Measurements from ENCODE around the gene LTBP2. TPM values are rescaled to one million over a fixed set of nuclear protein-coding genes. Genes with fewer than 3 reads are reported as not detected.

Gene LTBP2
- total RNA-seq, 4 donors from 2014 or later, result 81.3 to 240 (median 189) TPM

DNA sequence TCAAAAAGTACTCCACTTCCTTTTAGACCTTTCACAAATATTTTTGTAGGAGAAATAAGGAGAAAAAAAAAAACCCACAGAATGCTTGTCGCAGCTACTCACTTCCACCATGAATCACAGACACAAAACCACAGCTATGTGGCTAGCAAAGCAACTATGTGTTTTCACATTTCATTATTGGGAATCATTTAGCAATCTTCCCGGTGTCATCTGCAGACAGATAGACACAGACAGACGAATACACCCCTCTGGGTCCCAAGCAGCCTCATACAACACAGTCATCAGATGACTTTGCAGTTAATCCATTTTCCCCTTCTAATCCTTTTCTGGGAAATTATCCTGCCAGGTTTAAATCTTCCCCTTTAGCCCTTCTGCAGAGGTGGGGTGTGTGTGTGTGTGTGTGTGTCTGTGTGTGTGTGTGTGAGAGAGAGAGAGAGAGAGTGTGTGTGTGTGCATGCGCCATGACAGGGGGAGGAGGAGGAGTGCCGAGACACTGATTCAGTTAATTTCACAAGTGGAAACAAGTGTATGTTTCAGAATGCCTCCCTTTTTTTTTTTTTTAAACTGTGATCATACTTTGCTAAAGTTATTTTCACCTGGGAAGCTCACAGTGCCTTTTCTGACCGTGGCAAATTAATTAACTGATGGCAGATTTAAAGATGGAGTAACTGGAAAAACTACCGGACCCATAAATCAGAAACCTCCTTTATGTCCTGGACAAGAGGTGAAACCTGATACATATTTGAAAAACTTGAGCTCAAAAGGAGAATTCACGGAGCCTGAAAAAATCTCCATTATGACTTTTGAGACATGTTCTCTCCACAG lies 39.9 kb downstream of the LTBP2 start:
- H3K36me3 ChIP-seq, result no peaks in the 10 kb centered on the region
- H3K4me1 ChIP-seq, result peaks cover 80 to 96% of the 10 kb centered on the region in 2 donors
- WGBS, 2 donors, result 18 to 21% methylated on average over 8 of the region's 8 CpGs
- DNase-seq, result peak; percentile 78
- peak overlapping the region; percentile 96 for H3K27ac ChIP-seq
- intact Hi-C loops (cut with DNase I), result no loop called here
- peak in 1 of 2 donors; percentile 26 for TF ChIP-seq POLR2A (IDR thresholded peaks at IDR 0.05)
- TF ChIP-seq, protein P1, sequence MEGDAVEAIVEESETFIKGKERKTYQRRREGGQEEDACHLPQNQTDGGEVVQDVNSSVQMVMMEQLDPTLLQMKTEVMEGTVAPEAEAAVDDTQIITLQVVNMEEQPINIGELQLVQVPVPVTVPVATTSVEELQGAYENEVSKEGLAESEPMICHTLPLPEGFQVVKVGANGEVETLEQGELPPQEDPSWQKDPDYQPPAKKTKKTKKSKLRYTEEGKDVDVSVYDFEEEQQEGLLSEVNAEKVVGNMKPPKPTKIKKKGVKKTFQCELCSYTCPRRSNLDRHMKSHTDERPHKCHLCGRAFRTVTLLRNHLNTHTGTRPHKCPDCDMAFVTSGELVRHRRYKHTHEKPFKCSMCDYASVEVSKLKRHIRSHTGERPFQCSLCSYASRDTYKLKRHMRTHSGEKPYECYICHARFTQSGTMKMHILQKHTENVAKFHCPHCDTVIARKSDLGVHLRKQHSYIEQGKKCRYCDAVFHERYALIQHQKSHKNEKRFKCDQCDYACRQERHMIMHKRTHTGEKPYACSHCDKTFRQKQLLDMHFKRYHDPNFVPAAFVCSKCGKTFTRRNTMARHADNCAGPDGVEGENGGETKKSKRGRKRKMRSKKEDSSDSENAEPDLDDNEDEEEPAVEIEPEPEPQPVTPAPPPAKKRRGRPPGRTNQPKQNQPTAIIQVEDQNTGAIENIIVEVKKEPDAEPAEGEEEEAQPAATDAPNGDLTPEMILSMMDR (IDR thresholded peaks at IDR 0.05), result no peak
- no peaks in the 10 kb centered on the region for H3K9me3 ChIP-seq
- H3K27me3 ChIP-seq, result no peaks in the 10 kb centered on the region
- H3K4me3 ChIP-seq (replicated peaks in 1 of 3), result no peak overlapping the region

DNA sequence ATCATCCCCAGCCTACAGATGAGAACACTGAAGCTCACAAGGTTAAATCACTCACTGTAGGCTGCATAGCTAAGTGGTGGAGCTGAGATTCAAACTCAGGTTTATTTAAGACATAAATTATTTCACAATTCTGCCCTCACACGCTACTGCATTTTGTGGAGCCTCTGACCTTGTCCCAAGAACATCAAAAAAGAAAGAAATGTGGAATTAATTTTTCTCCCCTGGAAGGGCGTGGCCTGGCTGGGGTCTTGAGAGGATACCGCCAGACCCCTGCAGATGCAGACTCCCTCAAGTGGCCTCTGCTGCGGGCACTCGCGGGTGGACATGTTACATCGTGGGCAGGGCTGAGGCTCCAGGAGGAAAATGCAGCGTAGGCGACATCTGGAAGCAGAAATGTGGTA lies 40.6 kb downstream of the LTBP2 start:
- Histone ChIP-seq H3K4me1 (peaks cover 81 to 96% of the 10 kb centered on the region in 2 donors), H3K36me3 (no peaks in the 10 kb centered on the region), H3K9me3 (no peaks in the 10 kb centered on the region), H3K27ac (peak overlapping the region; percentile 96), H3K4me3 (replicated peaks in 1 of 3) (no peak overlapping the region), H3K27me3 (no peaks in the 10 kb centered on the region)
- no peak for TF ChIP-seq POLR2A (IDR thresholded peaks at IDR 0.05)
- TF ChIP-seq, protein P1 (IDR thresholded peaks at IDR 0.05), result no peak
- 33 to 39% methylated on average over 9 of the region's 9 CpGs for WGBS, 2 donors
- DNase-seq, result no peak
- intact Hi-C loops (cut with DNase I), result no loop called here

DNA sequence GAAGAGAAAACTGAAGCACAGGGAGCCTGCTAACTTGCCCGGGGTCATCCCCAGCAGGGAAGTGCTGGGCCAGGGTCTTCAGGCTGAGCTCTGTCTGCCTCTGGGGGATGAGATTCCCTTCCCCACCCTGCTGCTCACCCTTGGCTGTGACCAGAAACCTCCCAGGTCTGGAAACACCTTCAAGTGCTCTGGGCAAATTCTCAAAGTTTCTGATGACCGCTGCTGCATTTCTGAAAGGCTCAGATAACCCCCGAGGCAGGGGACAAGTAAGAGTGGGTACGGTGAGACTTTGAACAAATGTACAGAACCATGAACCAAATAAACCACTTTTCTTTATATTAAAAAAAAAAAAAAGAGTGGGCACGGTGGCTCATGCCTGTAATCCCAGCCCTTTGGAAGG lies 41.3 kb downstream of the LTBP2 start:
- no peak for TF ChIP-seq POLR2A (IDR thresholded peaks at IDR 0.05)
- TF ChIP-seq, protein P1 (IDR thresholded peaks at IDR 0.05), result no peak
- 27 to 42% methylated on average over 5 of the region's 5 CpGs for WGBS, 2 donors
- no peak overlapping the region for H3K4me3 ChIP-seq (replicated peaks in 1 of 3)
- no peaks in the 10 kb centered on the region for H3K9me3 ChIP-seq
- intact Hi-C loops (cut with DNase I), result no loop called here
- no peaks in the 10 kb centered on the region for H3K27me3 ChIP-seq
- peak; percentile 74 to 77 for DNase-seq
- peaks cover 84 to 96% of the 10 kb centered on the region in 2 donors for H3K4me1 ChIP-seq
- no peaks in the 10 kb centered on the region for H3K36me3 ChIP-seq
- peak overlapping the region; percentile 96 for H3K27ac ChIP-seq

DNA sequence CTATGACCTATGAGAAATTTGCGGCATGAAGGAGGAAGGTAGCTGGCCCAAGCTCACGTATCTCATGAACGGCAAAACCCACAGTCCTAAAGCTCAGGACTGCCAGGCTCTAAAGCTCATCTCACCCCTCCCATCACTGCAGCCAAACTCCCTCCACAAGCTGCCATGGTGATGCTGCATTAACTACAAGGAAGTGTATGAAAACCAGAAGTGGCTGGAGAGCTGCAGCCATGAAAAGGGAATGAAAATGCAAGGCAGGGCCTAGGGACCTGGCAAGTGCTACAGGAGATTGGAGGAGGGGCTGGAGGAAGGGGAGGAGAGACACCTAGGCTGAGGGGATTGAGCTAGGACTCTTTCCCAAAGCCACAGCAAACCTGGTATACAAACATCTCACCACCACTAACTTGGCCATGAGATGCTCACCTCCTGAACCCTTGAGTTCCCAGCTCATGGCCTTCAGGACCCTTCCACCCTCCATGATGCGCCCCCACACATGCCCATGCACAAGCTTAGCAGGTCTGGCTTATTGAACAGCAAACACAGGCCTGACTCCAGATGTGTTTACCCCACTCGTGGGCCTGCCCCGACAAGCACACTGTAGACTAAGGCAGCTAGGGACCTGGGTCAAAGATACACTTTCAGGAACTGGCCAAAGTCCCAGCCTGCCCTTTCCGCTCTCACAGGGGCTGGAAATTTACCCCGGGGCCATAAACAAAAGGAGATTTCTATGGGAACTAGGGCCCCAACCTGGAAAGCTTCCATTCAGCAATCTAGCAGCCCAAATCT lies 42.0 kb downstream of the LTBP2 start:
- DNase-seq, result peak; percentile 51 to 61
- WGBS, 2 donors, result 65 to 67% methylated on average over 7 to 8 of the region's 8 CpGs
- no peaks in the 10 kb centered on the region for H3K9me3 ChIP-seq
- peaks cover 87 to 96% of the 10 kb centered on the region in 2 donors for H3K4me1 ChIP-seq
- intact Hi-C loops (cut with DNase I), result no loop called here
- no peak overlapping the region for H3K4me3 ChIP-seq (replicated peaks in 1 of 3)
- peak overlapping the region; percentile 96 for H3K27ac ChIP-seq
- no peaks in the 10 kb centered on the region for H3K27me3 ChIP-seq
- TF ChIP-seq, protein P1 (IDR thresholded peaks at IDR 0.05), result no peak
- peak in 1 of 2 donors; percentile 3 for TF ChIP-seq POLR2A (IDR thresholded peaks at IDR 0.05)
- H3K36me3 ChIP-seq, result no peaks in the 10 kb centered on the region

Measured in thyroid gland (tissue), 4 donors.